Gastrocnemius medialis (tissue), 4 donors: ENCODE measurements around the gene COLGALT1.

Experiments used
- POLR2A ChIP-seq, 2 donors: fragments of 450-650 bp; IDR thresholded peaks; one replicate each; pipeline ENCODE4 v1.6.1; 2017; ENCODE audit warnings: antibody characterized with exemption in 2 of 2, mild to moderate bottlenecking in 2 of 2, moderate library complexity in 2 of 2
- TF ChIP-seq, protein P1 (sequence below), 5 experiments: fragments of 450-650 bp in 3 of 5; fragments of 200-600 bp in 2 of 5; sonication (generic) in 2 of 5; IDR thresholded peaks in 4 of 5; conservative IDR thresholded peaks in 1 of 5; 1 replicate in 4 of 5; 2 replicates in 1 of 5; pipeline ENCODE4 v1.5.1; 2016 to 2019; ENCODE audit warnings: antibody characterized with exemption in 5 of 5, mild to moderate bottlenecking in 3 of 5, moderate library complexity in 3 of 5

DNA sequence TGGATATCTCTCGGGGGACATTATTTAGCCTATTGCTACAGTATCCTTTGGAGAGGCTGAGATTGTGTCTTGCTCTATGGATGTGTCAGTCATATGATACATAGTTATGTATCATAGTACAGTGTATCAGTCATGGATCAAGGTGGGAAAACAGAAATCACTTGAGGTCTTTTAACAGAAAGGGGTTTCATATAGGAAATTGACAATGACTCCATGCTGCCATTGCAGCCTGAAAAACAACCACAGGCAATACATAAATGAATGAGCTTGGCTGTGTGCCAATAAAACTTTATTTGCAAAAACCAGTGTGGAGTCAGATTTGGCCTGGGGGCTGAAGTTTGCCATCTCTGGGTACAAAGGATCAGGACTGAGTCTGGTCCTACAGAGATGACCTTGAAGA lies 35.4 kb downstream of the COLGALT1 start:
- TF ChIP-seq, protein P1, sequence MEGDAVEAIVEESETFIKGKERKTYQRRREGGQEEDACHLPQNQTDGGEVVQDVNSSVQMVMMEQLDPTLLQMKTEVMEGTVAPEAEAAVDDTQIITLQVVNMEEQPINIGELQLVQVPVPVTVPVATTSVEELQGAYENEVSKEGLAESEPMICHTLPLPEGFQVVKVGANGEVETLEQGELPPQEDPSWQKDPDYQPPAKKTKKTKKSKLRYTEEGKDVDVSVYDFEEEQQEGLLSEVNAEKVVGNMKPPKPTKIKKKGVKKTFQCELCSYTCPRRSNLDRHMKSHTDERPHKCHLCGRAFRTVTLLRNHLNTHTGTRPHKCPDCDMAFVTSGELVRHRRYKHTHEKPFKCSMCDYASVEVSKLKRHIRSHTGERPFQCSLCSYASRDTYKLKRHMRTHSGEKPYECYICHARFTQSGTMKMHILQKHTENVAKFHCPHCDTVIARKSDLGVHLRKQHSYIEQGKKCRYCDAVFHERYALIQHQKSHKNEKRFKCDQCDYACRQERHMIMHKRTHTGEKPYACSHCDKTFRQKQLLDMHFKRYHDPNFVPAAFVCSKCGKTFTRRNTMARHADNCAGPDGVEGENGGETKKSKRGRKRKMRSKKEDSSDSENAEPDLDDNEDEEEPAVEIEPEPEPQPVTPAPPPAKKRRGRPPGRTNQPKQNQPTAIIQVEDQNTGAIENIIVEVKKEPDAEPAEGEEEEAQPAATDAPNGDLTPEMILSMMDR (IDR thresholded peaks at IDR 0.05 in 4 of 5, conservative IDR thresholded peaks at IDR 0.05 in 1 of 5) = no peak
- TF ChIP-seq POLR2A (IDR thresholded peaks at IDR 0.05) = no peak
